Measurements from ENCODE around the gene NFKBIE.

Gene NFKBIE

GRCh38 chr6:44224029-44224964 lies 41.1 kb downstream of the NFKBIE start:
- no peaks in the 10 kb centered on the region for H3K27me3 Mint-ChIP-seq
- H3K36me3 Mint-ChIP-seq: no peaks in the 10 kb centered on the region
- peak; percentile 5 for ATAC-seq
- no peaks in the 10 kb centered on the region for H3K9me3 Mint-ChIP-seq
- H3K4me1 Mint-ChIP-seq: peaks cover 50% of the 10 kb centered on the region
- H3K27ac Mint-ChIP-seq: peak overlapping the region; percentile 72
- H3K4me3 Mint-ChIP-seq: peak overlapping the region; percentile 83

GRCh38 chr6:44223319-44224028 lies 41.9 kb downstream of the NFKBIE start, which contains the start of gene SLC29A1:
SLC29A1 (plus strand) TSS chr6:44223595; CDS start chr6:44227314, 3,719 bp downstream.
- Mint-ChIP-seq H3K27me3 (no peaks in the 10 kb centered on the region), H3K4me3 (peak within 1 kb of the TSS; percentile 83), H3K9me3 (no peaks in the 10 kb centered on the region), H3K27ac (peak within 1 kb of the TSS; percentile 72), H3K4me1 (peaks cover 58% of the 10 kb centered on the region), H3K36me3 (no peaks in the 10 kb centered on the region)
- ATAC-seq: peak; percentile 83

- H3K27me3 Mint-ChIP-seq: no peaks in the 10 kb centered on the region
- peak overlapping the region; percentile 83 for H3K4me3 Mint-ChIP-seq
- no peak for ATAC-seq
- H3K4me1 Mint-ChIP-seq: peaks cover 61% of the 10 kb centered on the region
- no peaks in the 10 kb centered on the region for H3K36me3 Mint-ChIP-seq
- peak overlapping the region; percentile 72 for H3K27ac Mint-ChIP-seq
- no peaks in the 10 kb centered on the region for H3K9me3 Mint-ChIP-seq
Measured at GRCh38 chr6:44222486-44223318, 42.6 kb downstream of the NFKBIE start.

- Mint-ChIP-seq H3K27ac (no peak overlapping the region), H3K9me3 (no peaks in the 10 kb centered on the region), H3K4me1 (peaks cover 61% of the 10 kb centered on the region), H3K27me3 (no peaks in the 10 kb centered on the region), H3K4me3 (no peak overlapping the region), H3K36me3 (no peaks in the 10 kb centered on the region)
- no peak for ATAC-seq
Measured at GRCh38 chr6:44221961-44222335, 43.4 kb downstream of the NFKBIE start.

GRCh38 chr6:44221291-44221960 lies 43.9 kb downstream of the NFKBIE start:
- peak overlapping the region; percentile 5 for H3K4me3 Mint-ChIP-seq
- peaks cover 61% of the 10 kb centered on the region for H3K4me1 Mint-ChIP-seq
- H3K27me3 Mint-ChIP-seq: no peaks in the 10 kb centered on the region
- H3K27ac Mint-ChIP-seq: no peak overlapping the region
- H3K9me3 Mint-ChIP-seq: no peaks in the 10 kb centered on the region
- no peaks in the 10 kb centered on the region for H3K36me3 Mint-ChIP-seq
- peak; percentile 65 for ATAC-seq

GRCh38 chr6:44220913-44221290 lies 44.4 kb downstream of the NFKBIE start:
- Mint-ChIP-seq H3K4me3 (peak overlapping the region; percentile 5), H3K27me3 (no peaks in the 10 kb centered on the region)

GRCh38 chr6:44219815-44220784 lies 45.3 kb downstream of the NFKBIE start:
- Mint-ChIP-seq H3K4me1 (peaks cover 51% of the 10 kb centered on the region), H3K27ac (peak overlapping the region; percentile 77), H3K4me3 (peak overlapping the region; percentile 84), H3K27me3 (no peaks in the 10 kb centered on the region), H3K9me3 (no peaks in the 10 kb centered on the region), H3K36me3 (no peaks in the 10 kb centered on the region)
- no peak for ATAC-seq

More at GRCh38 chr6:44220913-44221290, 44.4 kb downstream of the NFKBIE start:
- Mint-ChIP-seq H3K9me3 (no peaks in the 10 kb centered on the region), H3K4me1 (peaks cover 58% of the 10 kb centered on the region), H3K27ac (no peak overlapping the region), H3K36me3 (no peaks in the 10 kb centered on the region)
- no peak for ATAC-seq

- Mint-ChIP-seq H3K36me3 (no peaks in the 10 kb centered on the region), H3K4me1 (peaks cover 43% of the 10 kb centered on the region), H3K4me3 (peak overlapping the region; percentile 84), H3K27ac (peak overlapping the region; percentile 77), H3K9me3 (no peaks in the 10 kb centered on the region), H3K27me3 (no peaks in the 10 kb centered on the region)
- ATAC-seq: peak; percentile 60
Measured at GRCh38 chr6:44219053-44219814, 46.1 kb downstream of the NFKBIE start.

- Mint-ChIP-seq H3K4me3 (no peak overlapping the region), H3K4me1 (peaks cover 30% of the 10 kb centered on the region), H3K36me3 (no peaks in the 10 kb centered on the region), H3K27me3 (no peaks in the 10 kb centered on the region), H3K9me3 (no peaks in the 10 kb centered on the region), H3K27ac (no peak overlapping the region)
- ATAC-seq: no peak
Measured at GRCh38 chr6:44217332-44218143, 47.8 kb downstream of the NFKBIE start.

- no peaks in the 10 kb centered on the region for H3K9me3 Mint-ChIP-seq
- H3K27ac Mint-ChIP-seq: no peak within 1 kb of the TSS
- H3K27me3 Mint-ChIP-seq: no peaks in the 10 kb centered on the region
- ATAC-seq: no peak
- H3K4me1 Mint-ChIP-seq: peaks cover 26% of the 10 kb centered on the region
- no peak within 1 kb of the TSS for H3K4me3 Mint-ChIP-seq
- no peaks in the 10 kb centered on the region for H3K36me3 Mint-ChIP-seq
Measured at GRCh38 chr6:44216677-44217331, 48.5 kb downstream of the NFKBIE start, which contains the start of gene MYMX. MYMX (plus strand) TSS chr6:44216926; CDS start chr6:44217472, 546 bp downstream.

- H3K27ac Mint-ChIP-seq: no peak overlapping the region
- H3K4me1 Mint-ChIP-seq: peaks cover 11% of the 10 kb centered on the region
- H3K4me3 Mint-ChIP-seq: no peak overlapping the region
- no peaks in the 10 kb centered on the region for H3K36me3 Mint-ChIP-seq
- no peaks in the 10 kb centered on the region for H3K27me3 Mint-ChIP-seq
- no peak for ATAC-seq
- no peaks in the 10 kb centered on the region for H3K9me3 Mint-ChIP-seq
Measured at GRCh38 chr6:44214307-44214706, 51.0 kb downstream of the NFKBIE start.

GRCh38 chr6:44211284-44211683 lies 54.1 kb downstream of the NFKBIE start:
- Mint-ChIP-seq H3K9me3 (no peaks in the 10 kb centered on the region), H3K27me3 (peaks cover 22% of the 10 kb centered on the region), H3K4me3 (no peak overlapping the region), H3K4me1 (no peaks in the 10 kb centered on the region), H3K27ac (no peak overlapping the region), H3K36me3 (no peaks in the 10 kb centered on the region)
- no peak for ATAC-seq
